ENCODE results near the gene MAMLD1.

DNA sequence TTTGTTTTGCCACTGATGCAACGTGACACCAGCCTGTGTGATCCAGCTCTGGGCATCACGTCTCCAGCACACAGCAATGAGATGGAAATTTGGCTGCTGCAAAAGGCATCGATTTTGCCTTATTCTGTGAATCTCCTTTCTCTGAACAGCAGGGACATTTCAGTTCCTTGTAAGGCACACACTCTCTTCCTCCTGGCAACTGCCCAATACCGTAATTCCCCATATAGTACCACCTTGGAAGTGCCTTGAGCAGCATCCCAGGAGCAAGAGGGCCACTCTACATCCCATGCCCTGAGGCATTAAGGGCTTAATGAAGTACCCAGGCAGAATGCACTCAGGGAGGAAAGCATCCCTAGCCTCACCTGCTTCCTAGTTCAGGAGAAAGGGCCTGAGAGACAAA, 10.5 kb upstream of the MAMLD1 start:
- TF ChIP-seq, protein P1, sequence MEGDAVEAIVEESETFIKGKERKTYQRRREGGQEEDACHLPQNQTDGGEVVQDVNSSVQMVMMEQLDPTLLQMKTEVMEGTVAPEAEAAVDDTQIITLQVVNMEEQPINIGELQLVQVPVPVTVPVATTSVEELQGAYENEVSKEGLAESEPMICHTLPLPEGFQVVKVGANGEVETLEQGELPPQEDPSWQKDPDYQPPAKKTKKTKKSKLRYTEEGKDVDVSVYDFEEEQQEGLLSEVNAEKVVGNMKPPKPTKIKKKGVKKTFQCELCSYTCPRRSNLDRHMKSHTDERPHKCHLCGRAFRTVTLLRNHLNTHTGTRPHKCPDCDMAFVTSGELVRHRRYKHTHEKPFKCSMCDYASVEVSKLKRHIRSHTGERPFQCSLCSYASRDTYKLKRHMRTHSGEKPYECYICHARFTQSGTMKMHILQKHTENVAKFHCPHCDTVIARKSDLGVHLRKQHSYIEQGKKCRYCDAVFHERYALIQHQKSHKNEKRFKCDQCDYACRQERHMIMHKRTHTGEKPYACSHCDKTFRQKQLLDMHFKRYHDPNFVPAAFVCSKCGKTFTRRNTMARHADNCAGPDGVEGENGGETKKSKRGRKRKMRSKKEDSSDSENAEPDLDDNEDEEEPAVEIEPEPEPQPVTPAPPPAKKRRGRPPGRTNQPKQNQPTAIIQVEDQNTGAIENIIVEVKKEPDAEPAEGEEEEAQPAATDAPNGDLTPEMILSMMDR (IDR thresholded peaks at IDR 0.05): no peak
- TF ChIP-seq EP300 (IDR thresholded peaks at IDR 0.05; ENCODE audit: low read depth): no peak

Measured in transverse colon (tissue), 3 donors.